Epithelial cell of prostate (primary cell): Measurements from ENCODE around the gene FBXO39.
"Not testable (repeated sequence)": the region's sequence is repeated elsewhere in the genome, so short reads cannot be mapped to it uniquely, and the experiment has no call there.

Experiments
- DNase-seq: peaks from one replicate; pipeline ENCODE4 v3.0.0-alpha.2; 2011; ENCODE audit warnings: low read depth, low spot score
- H3K27ac ChIP-seq: fragments of 450-650 bp; 2 replicates; pipeline ENCODE4 v1.5.1; 2017; ENCODE audit warnings: mild to moderate bottlenecking

The FBXO39 gene

DNA sequence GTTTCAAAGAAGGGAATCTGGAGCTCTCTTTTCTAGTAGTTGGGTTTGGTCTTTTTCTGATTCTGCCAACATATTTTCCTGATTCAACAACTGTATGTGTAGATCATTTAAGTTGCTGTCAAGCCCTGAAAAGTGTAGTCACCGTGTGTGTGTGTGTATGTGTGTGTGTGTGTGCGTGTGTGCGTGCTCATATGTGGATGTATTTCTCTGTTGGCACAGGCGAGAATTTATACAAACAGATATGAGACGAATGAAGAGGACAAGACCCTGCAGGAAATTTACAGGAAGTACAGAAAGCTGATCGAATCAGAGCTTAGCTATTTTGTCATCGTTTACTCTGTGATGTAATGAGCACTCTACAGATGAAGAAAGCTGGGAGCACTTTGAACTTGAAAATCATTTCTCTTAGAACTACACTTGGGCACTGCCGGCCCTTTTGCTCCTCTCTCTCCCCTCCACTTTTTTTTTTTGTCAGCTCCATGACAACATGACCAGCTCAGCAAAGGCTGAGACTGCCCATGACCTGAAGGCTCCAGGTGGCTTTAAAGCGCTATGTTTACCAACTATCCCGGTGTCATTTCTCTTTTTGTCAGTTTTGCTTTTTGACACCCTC lies 11.2 kb downstream of the FBXO39 start:
- peak overlapping the region; percentile 56 for H3K27ac ChIP-seq
- DNase-seq, result no peak

DNA sequence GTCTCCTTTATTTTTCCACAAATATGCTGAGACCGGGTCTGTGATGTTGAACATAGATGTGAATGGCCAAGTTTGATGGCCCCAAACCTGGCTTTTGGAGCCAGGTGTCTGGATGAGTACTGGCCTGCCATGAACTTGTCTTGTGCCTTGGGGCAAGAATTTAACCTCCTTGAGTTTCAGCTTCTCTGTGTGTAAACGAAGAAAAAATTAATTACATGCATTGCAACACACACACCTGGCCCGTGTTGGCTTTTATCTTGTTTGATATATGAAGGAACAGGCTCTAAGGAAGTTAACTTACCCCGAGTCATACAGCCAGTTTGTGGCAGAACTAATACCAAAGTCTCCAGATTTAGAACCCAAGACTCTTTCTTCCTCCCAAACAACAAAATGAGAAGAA lies 13.1 kb downstream of the FBXO39 start:
- DNase-seq, result no peak
- no peak overlapping the region for H3K27ac ChIP-seq

DNA sequence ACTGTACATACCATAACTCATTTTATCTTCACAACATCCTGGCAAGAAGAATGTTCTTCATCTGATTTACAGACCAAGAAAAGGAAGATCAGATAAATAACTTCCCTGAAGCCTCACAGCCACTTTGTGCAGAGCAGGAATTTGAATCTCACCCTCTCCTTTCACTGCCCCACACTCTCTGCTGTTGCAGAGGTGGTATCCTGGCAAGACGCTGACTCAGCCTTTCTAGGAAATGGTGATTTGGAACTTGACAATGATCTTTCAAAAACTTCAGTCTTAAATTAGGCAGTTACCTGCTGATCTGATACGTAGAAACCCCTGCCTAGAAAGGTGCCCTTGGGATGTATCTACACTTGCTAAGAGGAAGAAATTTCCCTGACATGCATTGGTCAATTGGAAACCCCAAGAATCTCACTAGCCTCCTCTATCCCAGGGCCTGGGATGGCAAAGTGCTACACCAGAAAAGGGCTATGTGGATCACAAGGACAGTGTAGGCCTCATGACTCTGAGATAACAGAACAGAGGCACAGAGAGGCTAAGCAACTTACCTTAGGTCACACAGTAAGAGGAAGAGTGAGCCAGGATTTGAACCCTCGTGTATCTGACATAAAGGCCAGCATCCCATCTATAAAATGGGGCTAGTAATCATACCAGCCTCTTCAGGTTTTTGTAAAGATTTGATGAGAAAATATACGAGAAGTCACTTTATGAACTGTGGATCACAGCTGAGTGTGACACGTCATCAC lies 17.9 kb downstream of the FBXO39 start:
- peak overlapping the region; percentile 17 for H3K27ac ChIP-seq
- no peak for DNase-seq

GRCh38 chr17:6796017-6796886 lies 20.2 kb downstream of the FBXO39 start:
- DNase-seq, result no peak
- peak overlapping the region; percentile 51 for H3K27ac ChIP-seq

- peak overlapping the region; percentile 51 for H3K27ac ChIP-seq
- DNase-seq, result peak; percentile 88
Measured at GRCh38 chr17:6796887-6797490, 21.0 kb downstream of the FBXO39 start.

GRCh38 chr17:6797718-6798351 lies 21.8 kb downstream of the FBXO39 start:
- DNase-seq, result peak; percentile 76
- H3K27ac ChIP-seq, result peak overlapping the region; percentile 51

GRCh38 chr17:6799738-6800137 lies 23.7 kb downstream of the FBXO39 start:
- H3K27ac ChIP-seq, result no peak overlapping the region
- no peak for DNase-seq

- no peak overlapping the region for H3K27ac ChIP-seq
- DNase-seq, result no peak
Measured at GRCh38 chr17:6800422-6801027, 24.5 kb downstream of the FBXO39 start.

- H3K27ac ChIP-seq, result no peak overlapping the region
- DNase-seq, result no peak
Measured at GRCh38 chr17:6811510-6811909, 35.5 kb downstream of the FBXO39 start.

DNA sequence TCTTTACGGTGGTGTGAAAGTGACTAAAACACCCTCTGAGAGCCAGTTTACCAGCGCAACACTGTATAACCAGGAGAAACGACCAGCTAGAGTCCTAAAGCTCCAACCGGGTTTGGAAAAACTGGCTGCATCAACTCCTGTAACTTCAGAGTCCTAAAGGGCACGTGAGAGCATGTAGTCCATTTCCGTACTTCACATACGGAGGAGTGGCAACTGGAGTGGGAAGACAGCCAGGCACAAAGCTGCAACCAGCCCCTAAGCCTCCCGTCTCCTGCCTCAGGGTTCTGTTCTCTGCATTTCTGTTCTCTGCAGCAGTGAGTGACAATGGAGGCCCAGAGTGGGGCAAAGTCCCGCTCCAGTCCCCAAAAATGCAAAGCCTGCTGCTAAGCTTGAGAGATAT lies 36.3 kb downstream of the FBXO39 start:
- no peak overlapping the region for H3K27ac ChIP-seq
- no peak for DNase-seq

DNA sequence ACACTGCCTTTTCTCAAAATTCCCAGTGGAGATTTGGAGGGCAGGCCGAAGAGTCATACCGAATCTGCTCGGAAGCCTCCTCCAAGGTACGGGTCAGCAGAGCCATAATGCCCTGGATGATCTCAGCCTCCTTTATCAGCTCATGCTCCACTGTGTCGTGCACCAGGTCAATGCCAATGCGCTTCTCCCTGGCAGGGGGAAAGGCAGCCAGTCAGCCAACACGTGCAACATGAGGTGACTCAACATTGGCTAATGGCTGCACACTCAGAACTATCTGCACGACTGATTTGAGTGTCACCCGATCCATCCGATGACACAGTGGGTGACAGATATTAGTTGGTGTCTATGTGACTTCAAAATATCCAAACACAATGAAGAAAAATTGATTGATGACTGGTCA lies 39.8 kb downstream of the FBXO39 start:
- no peak overlapping the region for H3K27ac ChIP-seq
- DNase-seq, result no peak

DNA sequence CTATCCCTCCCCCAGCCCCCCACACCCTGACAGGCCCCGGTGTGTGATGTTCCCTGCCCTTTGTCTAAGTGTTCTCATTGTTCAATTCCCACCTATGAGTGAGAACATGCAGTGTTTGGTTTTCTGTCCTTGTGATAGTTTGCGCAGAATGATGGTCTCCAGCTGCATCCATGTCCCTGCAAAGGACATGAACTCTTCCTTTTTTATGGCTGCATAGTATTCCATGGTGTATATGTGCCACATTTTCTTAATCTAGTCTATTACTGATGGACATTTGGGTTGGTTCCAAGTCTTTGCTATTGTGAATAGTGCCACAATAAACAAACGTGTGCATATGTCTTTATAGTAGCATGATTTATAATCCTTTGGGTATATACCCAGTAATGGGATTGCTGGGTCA lies 40.4 kb downstream of the FBXO39 start:
- DNase-seq, H3K27ac ChIP-seq: not testable (repeated sequence)

DNA sequence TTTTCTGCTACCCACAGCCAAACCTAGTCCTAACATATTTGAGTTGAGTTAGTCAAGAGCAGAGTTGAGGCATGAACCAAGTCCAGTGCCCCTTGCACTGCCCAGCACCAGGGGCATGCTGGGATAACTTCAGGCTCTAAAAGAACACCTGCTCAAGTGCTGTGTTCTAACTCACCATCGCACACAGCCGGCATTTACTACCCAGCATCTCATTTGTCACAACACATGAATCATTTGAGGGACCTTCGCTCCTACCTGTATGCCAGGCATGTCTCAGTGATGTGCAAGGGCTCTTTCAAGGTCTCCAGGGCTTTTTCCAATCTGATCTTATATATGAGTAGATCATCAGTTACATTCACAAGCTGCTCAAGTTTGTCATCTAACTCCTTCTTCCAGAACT lies 42.9 kb downstream of the FBXO39 start:
- DNase-seq, result no peak
- no peak overlapping the region for H3K27ac ChIP-seq

- peak overlapping the region; percentile 47 for H3K27ac ChIP-seq
- peak; percentile 24 for DNase-seq
Measured at GRCh38 chr17:6823011-6823442, 47.0 kb downstream of the FBXO39 start.

DNA sequence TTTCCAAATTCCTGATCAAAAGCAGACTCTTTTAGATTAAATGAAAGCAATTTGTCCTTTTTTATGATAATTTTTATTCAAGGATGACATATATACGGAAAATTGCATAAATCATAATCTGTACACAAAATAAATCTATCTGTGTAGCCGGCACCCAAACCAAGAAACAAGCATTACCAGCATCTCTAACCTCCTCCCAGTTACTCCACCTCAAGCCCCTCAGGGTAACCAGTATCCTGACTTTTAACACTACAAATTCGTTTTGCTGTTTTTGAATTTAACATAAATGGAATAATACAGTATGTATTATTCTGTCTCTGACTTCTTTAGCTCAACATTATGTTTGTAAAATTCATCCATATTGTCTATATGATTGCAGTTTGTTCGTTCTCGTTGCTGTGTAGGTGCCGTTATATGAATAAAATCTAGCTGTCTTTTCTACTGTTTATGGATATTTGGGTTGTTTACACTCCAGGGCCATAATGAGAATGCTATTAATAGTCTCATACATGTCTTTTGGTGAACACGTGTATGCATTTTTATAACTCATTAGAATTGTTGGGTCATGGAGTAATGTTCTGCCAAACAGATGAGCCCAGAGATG lies 54.5 kb downstream of the FBXO39 start:
- no peak overlapping the region for H3K27ac ChIP-seq
- DNase-seq, result no peak

- H3K27ac ChIP-seq, result no peak within 1 kb of the TSS
Measured at GRCh38 chr17:6831661-6832263, 55.7 kb downstream of the FBXO39 start, which contains the start of gene TEKT1. TSS of gene TEKT1 (minus strand) at chr17:6831729. CDS start at chr17:6830376, 1,353 bp downstream.

More at GRCh38 chr17:6831661-6832263, 55.7 kb downstream of the FBXO39 start, which contains the start of gene TEKT1:
- no peak for DNase-seq
